B cell (primary cell): Measurements from ENCODE around the gene GJC1.

Source experiments
- EZH2 ChIP-seq: IDR thresholded peaks from 2 replicates; pipeline ENCODE4 v1.6.1; 2012; ENCODE audit warnings: borderline replicate concordance, low read depth, mild to moderate bottlenecking, moderate library complexity, low read length; ENCODE audit not compliant: insufficient read depth, poor library complexity, severe bottlenecking
- TF ChIP-seq, protein P1 (sequence below): fragments of 200-600 bp; IDR thresholded peaks from one replicate; pipeline ENCODE4 v1.8.0; 2022; ENCODE audit warnings: antibody characterized with exemption, mild to moderate bottlenecking

- TF ChIP-seq, protein P1, sequence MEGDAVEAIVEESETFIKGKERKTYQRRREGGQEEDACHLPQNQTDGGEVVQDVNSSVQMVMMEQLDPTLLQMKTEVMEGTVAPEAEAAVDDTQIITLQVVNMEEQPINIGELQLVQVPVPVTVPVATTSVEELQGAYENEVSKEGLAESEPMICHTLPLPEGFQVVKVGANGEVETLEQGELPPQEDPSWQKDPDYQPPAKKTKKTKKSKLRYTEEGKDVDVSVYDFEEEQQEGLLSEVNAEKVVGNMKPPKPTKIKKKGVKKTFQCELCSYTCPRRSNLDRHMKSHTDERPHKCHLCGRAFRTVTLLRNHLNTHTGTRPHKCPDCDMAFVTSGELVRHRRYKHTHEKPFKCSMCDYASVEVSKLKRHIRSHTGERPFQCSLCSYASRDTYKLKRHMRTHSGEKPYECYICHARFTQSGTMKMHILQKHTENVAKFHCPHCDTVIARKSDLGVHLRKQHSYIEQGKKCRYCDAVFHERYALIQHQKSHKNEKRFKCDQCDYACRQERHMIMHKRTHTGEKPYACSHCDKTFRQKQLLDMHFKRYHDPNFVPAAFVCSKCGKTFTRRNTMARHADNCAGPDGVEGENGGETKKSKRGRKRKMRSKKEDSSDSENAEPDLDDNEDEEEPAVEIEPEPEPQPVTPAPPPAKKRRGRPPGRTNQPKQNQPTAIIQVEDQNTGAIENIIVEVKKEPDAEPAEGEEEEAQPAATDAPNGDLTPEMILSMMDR, result no peak
- TF ChIP-seq EZH2, result no peak
These were observed 71.5 kb downstream of the GJC1 start, which contains the start of gene ADAM11 for GRCh38 chr17:44758414-44759085.
